Measurements from ENCODE around the gene ZBED2. TPM values are rescaled to one million over a fixed set of nuclear protein-coding genes. Genes with fewer than 3 reads are reported as not detected.

The ZBED2 gene
- total and polyA plus RNA-seq, 2 donors (not counting 3 experiments of a cell fraction or from before 2014, with no cell fraction given): not detected

GRCh38 chr3:111588527-111588926 is 6.6 kb downstream of the ZBED2 start:
- TF ChIP-seq MAX (IDR thresholded peaks at IDR 0.05; ENCODE audit: insufficient read depth, insufficient read length): no peak
- TF ChIP-seq CTCF (IDR thresholded peaks at IDR 0.05; ENCODE audit: extremely low read depth in 1 of 2, insufficient read depth in 1 of 2, low read depth in 1 of 2, low read length in 2 of 2): no peak
- no peak for TF ChIP-seq POLR2A (IDR thresholded peaks at IDR 0.05; ENCODE audit: low read depth, low read length)
- TF ChIP-seq POLR2AphosphoS5 (IDR thresholded peaks at IDR 0.05; ENCODE audit: insufficient read depth, low read depth, low read length): no peak
- TF ChIP-seq GATA2 (IDR thresholded peaks at IDR 0.05; ENCODE audit: insufficient read depth, insufficient read length, low read depth, low read length): no peak
- TF ChIP-seq JUN (IDR thresholded peaks at IDR 0.05; ENCODE audit: borderline replicate concordance, insufficient read depth, insufficient read length, low read depth): no peak
- Histone ChIP-seq H3K79me2 (ENCODE audit: control insufficient read depth, insufficient read depth, low read length) (no peaks in the 10 kb centered on the region), H3K27me3 (ENCODE audit: control insufficient read depth in 2 of 2, insufficient read depth in 2 of 2, low read length in 2 of 2) (no peaks in the 10 kb centered on the region), H3K36me3 (ENCODE audit: control insufficient read depth in 2 of 2, extremely low read depth in 1 of 2, insufficient read depth in 2 of 2, low read length in 2 of 2) (no peaks in the 10 kb centered on the region), H3K4me3 (replicated peaks in 1 of 3; ENCODE audit: insufficient read depth in 1 of 3, low read depth in 1 of 3, low read length in 3 of 3) (no peak overlapping the region), H3K9ac (replicated peaks; ENCODE audit: extremely low read depth, insufficient read depth, low read length) (no peak overlapping the region), H3K27ac (ENCODE audit: insufficient read depth, low read depth, low read length) (no peak overlapping the region), H3K4me1 (ENCODE audit: control insufficient read depth, extremely low read depth, insufficient read depth, low read length) (no peaks in the 10 kb centered on the region), H3K9me1 (replicated peaks; ENCODE audit: control insufficient read depth, extremely low read depth, insufficient read depth, low read length) (no peaks in the 10 kb centered on the region), H3K9me3 (replicated peaks; ENCODE audit: control insufficient read depth, insufficient read depth, low read length) (no peaks in the 10 kb centered on the region), H3K4me2 (ENCODE audit: insufficient read depth, low read length) (no peak overlapping the region), H2AFZ (ENCODE audit: low read depth, low read length) (no peak overlapping the region), H4K20me1 (replicated peaks; ENCODE audit: control insufficient read depth, extremely low read depth, insufficient read depth, low read length) (no peaks in the 10 kb centered on the region)
- POLR2A ChIA-PET: no interaction called here
- intact Hi-C loops (cut with micrococcal nuclease): no loop called here
- dilution Hi-C loops (cut with MboI; ENCODE audit: extremely low pct_ligation_motif_present, low sequenced_read_pairs): no loop called here
- no TSS peak for BruUV-seq (replicated peaks)
- CTCF ChIA-PET: no interaction called here
- DNase-seq (ENCODE audit: low read depth, low spot score): no peak
- no peak for FAIRE-seq

GRCh38 chr3:111585217-111585616 is 9.9 kb downstream of the ZBED2 start:
- H3K9me1 ChIP-seq (replicated peaks; ENCODE audit: control insufficient read depth, extremely low read depth, insufficient read depth, low read length): no peaks in the 10 kb centered on the region
- H4K20me1 ChIP-seq (replicated peaks; ENCODE audit: control insufficient read depth, extremely low read depth, insufficient read depth, low read length): no peaks in the 10 kb centered on the region
- no peaks in the 10 kb centered on the region for H3K79me2 ChIP-seq (ENCODE audit: control insufficient read depth, insufficient read depth, low read length)
- no peak overlapping the region for H3K4me3 ChIP-seq (replicated peaks in 1 of 3; ENCODE audit: insufficient read depth in 1 of 3, low read depth in 1 of 3, low read length in 3 of 3)
- CTCF ChIA-PET: no interaction called here
- no peak overlapping the region for H3K27ac ChIP-seq (ENCODE audit: insufficient read depth, low read depth, low read length)
- DNase-seq (ENCODE audit: low read depth, low spot score) (no peak), FAIRE-seq (no peak)
- intact Hi-C loops (cut with micrococcal nuclease): no loop called here
- no peak overlapping the region for H2AFZ ChIP-seq (ENCODE audit: low read depth, low read length)
- H3K27me3 ChIP-seq (ENCODE audit: control insufficient read depth in 2 of 2, insufficient read depth in 2 of 2, low read length in 2 of 2): peaks cover 0 to 5% of the 10 kb centered on the region in 2 experiments
- POLR2A ChIA-PET: no interaction called here
- no peak overlapping the region for H3K4me2 ChIP-seq (ENCODE audit: insufficient read depth, low read length)
- TF ChIP-seq MYC (IDR thresholded peaks at IDR 0.05; ENCODE audit: low read depth, low read length): no peak
- no peaks in the 10 kb centered on the region for H3K36me3 ChIP-seq (ENCODE audit: control insufficient read depth in 2 of 2, extremely low read depth in 1 of 2, insufficient read depth in 2 of 2, low read length in 2 of 2)
- H3K9me3 ChIP-seq (replicated peaks; ENCODE audit: control insufficient read depth, insufficient read depth, low read length): no peaks in the 10 kb centered on the region
- no peaks in the 10 kb centered on the region for H3K4me1 ChIP-seq (ENCODE audit: control insufficient read depth, extremely low read depth, insufficient read depth, low read length)
- BruUV-seq (replicated peaks): no TSS peak
- dilution Hi-C loops (cut with MboI; ENCODE audit: extremely low pct_ligation_motif_present, low sequenced_read_pairs): no loop called here
- no peak overlapping the region for H3K9ac ChIP-seq (replicated peaks; ENCODE audit: extremely low read depth, insufficient read depth, low read length)

Measured in endothelial cell of umbilical vein (primary cell).